HepG2 (cell line): ENCODE data around the gene DOLK.

Experiments used
- BRCA1 ChIP-seq: sonication (generic); formaldehyde crosslinking; IDR thresholded peaks from 2 replicates; pipeline ENCODE4 v1.4.0; 2020; ENCODE audit warnings: missing genetic modification reagents
- JUN ChIP-seq: sonication (generic); formaldehyde crosslinking; IDR thresholded peaks from 2 replicates; pipeline ENCODE4 v1.4.0; 2020; ENCODE audit warnings: mild to moderate bottlenecking, missing genetic modification reagents
- KDM1A ChIP-seq: IDR thresholded peaks from 2 replicates; pipeline ENCODE4 v1.6.1; 2016; ENCODE audit warnings: missing compliant biosample characterization
- SNAPC2 ChIP-seq: sonication (generic); formaldehyde crosslinking; IDR thresholded peaks from 2 replicates; pipeline ENCODE4 v1.8.1; 2022; ENCODE audit warnings: mild to moderate bottlenecking, missing genetic modification reagents
- SSRP1 ChIP-seq: IDR thresholded peaks from 2 replicates; pipeline ENCODE4 v1.6.1; 2016; ENCODE audit warnings: control low read depth
- TF ChIP-seq, protein P1 (sequence below): sonication (generic); formaldehyde crosslinking; IDR thresholded peaks from 2 replicates; pipeline ENCODE4 v1.5.0; 2020; ENCODE audit warnings: mild to moderate bottlenecking, missing genetic modification reagents, moderate library complexity

DNA sequence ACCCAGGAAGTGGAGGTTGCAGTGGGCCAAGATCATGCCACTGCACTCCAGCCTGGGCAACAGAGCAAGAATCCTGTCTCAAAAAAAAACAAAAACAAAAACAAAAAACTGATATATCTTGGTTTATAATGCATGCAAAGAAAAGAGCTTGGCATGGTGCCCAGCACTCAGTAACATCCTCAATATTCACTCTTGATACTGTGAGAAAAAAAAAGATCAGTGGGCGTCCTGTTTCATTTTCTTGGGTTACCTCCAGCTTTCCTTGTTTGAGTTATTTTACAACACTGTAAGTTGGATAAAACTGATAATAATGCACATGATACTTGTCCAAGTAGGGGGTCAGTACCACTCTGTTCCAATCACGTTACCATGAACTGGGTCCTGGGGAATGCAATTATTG, 18.8 kb downstream of the DOLK start:
- TF ChIP-seq JUN (CRISPR knock-in tag), result no peak
- TF ChIP-seq BRCA1 (CRISPR knock-in tag), result no peak
- TF ChIP-seq KDM1A (CRISPR knock-in tag), result no peak
- TF ChIP-seq SNAPC2 (CRISPR knock-in tag), result no peak
- TF ChIP-seq, protein P1, sequence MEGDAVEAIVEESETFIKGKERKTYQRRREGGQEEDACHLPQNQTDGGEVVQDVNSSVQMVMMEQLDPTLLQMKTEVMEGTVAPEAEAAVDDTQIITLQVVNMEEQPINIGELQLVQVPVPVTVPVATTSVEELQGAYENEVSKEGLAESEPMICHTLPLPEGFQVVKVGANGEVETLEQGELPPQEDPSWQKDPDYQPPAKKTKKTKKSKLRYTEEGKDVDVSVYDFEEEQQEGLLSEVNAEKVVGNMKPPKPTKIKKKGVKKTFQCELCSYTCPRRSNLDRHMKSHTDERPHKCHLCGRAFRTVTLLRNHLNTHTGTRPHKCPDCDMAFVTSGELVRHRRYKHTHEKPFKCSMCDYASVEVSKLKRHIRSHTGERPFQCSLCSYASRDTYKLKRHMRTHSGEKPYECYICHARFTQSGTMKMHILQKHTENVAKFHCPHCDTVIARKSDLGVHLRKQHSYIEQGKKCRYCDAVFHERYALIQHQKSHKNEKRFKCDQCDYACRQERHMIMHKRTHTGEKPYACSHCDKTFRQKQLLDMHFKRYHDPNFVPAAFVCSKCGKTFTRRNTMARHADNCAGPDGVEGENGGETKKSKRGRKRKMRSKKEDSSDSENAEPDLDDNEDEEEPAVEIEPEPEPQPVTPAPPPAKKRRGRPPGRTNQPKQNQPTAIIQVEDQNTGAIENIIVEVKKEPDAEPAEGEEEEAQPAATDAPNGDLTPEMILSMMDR, result no peak
- no peak for TF ChIP-seq SSRP1 (CRISPR knock-in tag)
